ES-I3 (cell line): Measurements from ENCODE around the gene MICALL1.
"Not testable (repeated sequence)": the region's sequence is repeated elsewhere in the genome, so short reads cannot be mapped to it uniquely, and the experiment has no call there.

ENCODE experiments used
- H3K36me3 ChIP-seq: 2 replicates; pipeline ENCODE4 v1.6.1; 2013; ENCODE audit warnings: mild to moderate bottlenecking, low read length, control low read depth, moderate library complexity; ENCODE audit not compliant: insufficient read depth
- H3K4me1 ChIP-seq: 2 replicates; pipeline ENCODE4 v1.6.1; 2013; ENCODE audit warnings: mild to moderate bottlenecking, control low read depth, low read length; ENCODE audit not compliant: insufficient read depth
- H3K9ac ChIP-seq: 2 replicates; pipeline ENCODE4 v1.6.1; 2013; ENCODE audit warnings: low read depth, mild to moderate bottlenecking, low read length, moderate library complexity
- H3K9me3 ChIP-seq: 2 replicates; pipeline ENCODE4 v1.6.1; 2013; ENCODE audit warnings: mild to moderate bottlenecking, low read length, moderate library complexity; ENCODE audit not compliant: control insufficient read depth, insufficient read depth

Gene MICALL1

GRCh38 chr22:37930270-37930951 lies 24.3 kb downstream of the MICALL1 start:
- no peak overlapping the region for H3K9ac ChIP-seq
- no peaks in the 10 kb centered on the region; the same call in 1 of the 2 replicates for H3K36me3 ChIP-seq
- H3K4me1 ChIP-seq: no peaks in the 10 kb centered on the region; the same call in 1 of the 2 replicates
- no peaks in the 10 kb centered on the region for H3K9me3 ChIP-seq

- Histone ChIP-seq H3K9ac (no peak overlapping the region), H3K36me3 (no peaks in the 10 kb centered on the region; the same call in 1 of the 2 replicates), H3K4me1 (no peaks in the 10 kb centered on the region; the same call in 1 of the 2 replicates), H3K9me3 (no peaks in the 10 kb centered on the region)
Measured at GRCh38 chr22:37930952-37931440, 24.9 kb downstream of the MICALL1 start.

DNA sequence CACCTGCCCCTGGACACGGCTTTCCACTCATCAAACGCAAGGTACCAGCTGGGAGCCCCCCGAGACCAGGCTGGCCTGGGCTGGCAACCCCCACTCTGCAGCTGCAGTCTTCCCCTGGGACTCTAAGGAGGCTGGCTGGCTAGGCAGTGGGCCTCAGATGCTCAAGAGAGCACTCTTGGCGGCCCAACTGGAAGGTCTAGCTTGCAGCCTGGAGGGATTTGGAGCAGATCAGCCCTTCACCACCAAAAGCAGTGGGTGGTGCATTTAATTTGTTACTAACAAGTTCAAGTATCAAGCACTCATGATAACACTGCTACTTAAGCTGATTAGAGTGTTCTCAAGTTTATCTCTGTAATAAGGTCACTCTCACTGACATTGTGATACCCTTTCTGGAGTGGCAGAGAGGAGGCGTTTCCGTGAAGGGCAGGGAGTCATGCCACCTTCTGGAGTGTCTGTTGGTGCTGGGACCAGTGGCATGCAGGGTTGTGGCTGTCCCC lies 25.8 kb downstream of the MICALL1 start:
- Histone ChIP-seq H3K36me3 (no peaks in the 10 kb centered on the region; the same call in 1 of the 2 replicates), H3K9ac (no peak overlapping the region)

GRCh38 chr22:37932401-37932800 lies 26.3 kb downstream of the MICALL1 start:
- no peaks in the 10 kb centered on the region; the same call in 1 of the 2 replicates for H3K36me3 ChIP-seq
- no peak overlapping the region for H3K9ac ChIP-seq
- no peaks in the 10 kb centered on the region for H3K9me3 ChIP-seq
- no peaks in the 10 kb centered on the region; the same call in 1 of the 2 replicates for H3K4me1 ChIP-seq

More for the DNA sequence above, 25.8 kb downstream of the MICALL1 start:
- no peaks in the 10 kb centered on the region; the same call in 1 of the 2 replicates for H3K4me1 ChIP-seq
- no peaks in the 10 kb centered on the region for H3K9me3 ChIP-seq

DNA sequence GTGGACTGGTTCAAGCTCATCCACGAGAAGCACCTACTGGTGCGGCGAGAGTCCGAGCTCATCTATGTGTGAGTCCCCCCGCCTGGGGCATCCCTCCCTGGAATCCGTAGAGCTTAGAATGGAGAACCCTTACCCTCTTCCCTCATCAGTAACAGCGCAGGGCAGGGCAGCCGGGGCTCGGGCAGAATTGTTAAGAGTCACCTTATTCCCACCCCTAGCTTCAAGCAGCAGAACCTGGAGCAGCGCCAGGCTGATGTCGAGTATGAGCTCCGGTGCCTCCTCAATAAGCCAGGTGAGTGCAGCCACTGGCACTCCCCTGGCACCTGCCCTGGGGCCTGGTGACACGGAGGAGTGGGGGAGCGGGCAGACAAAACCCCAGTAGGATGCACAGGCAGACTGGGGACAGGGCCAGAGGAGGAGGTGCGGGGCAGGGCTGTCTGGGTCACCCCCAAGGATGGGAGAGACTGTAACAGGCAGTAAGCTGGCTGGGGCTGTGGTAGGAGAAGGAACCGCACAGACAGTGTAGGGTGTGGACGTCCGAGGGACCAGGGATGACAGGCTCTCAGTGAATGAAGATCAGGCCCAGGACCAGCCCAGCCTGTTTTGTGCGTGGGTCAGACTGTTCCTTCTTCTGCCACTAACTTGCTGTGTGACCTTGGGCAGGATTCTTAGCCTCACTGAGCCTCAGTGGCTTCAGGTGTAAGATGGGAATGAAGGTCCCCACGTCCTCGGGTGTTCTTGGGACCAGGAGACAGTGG lies 26.9 kb downstream of the MICALL1 start:
- no peak overlapping the region for H3K9ac ChIP-seq
- H3K36me3 ChIP-seq: no peaks in the 10 kb centered on the region; the same call in 1 of the 2 replicates

DNA sequence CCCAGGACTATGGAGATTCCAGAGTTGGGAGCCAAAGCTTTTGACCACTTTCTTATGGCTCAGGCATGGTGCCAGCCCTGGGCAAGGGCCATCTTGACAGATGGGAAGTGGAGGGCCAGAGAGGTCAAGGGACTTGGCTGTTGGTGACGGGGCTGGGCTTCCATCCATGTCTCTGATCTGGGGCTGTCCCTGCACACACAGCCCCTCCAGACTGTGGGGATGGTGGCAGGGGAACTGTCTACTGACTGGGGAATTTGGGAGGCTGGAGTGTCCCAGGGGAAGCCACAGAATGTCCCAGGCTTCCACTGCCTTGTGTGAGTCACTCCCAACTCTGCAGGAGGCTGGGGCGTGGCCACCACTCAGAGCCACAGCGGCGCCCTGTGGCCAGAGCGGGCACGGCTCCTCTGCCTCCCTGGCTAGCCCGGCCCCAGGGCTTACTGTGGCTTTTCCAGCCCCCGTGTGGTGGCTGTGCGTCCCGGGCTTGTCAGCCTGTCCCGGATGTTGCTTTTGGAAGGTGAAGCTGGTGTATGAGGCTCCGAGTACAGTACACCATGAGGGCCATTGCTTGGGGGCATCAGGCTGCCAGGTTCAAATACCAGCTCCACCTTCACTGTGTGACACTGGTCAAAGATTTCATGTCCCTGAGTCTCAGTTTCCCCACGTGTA lies 27.7 kb downstream of the MICALL1 start:
- no peak overlapping the region for H3K9ac ChIP-seq
- H3K9me3 ChIP-seq: no peaks in the 10 kb centered on the region
- no peaks in the 10 kb centered on the region; the same call in 1 of the 2 replicates for H3K36me3 ChIP-seq
- H3K4me1 ChIP-seq: no peaks in the 10 kb centered on the region; the same call in 1 of the 2 replicates

More for the DNA sequence above, 26.9 kb downstream of the MICALL1 start:
- Histone ChIP-seq H3K4me1 (no peaks in the 10 kb centered on the region; the same call in 1 of the 2 replicates), H3K9me3 (no peaks in the 10 kb centered on the region)

GRCh38 chr22:37940698-37941376 lies 34.7 kb downstream of the MICALL1 start:
- Histone ChIP-seq H3K9ac (no peak overlapping the region), H3K9me3 (no peaks in the 10 kb centered on the region), H3K4me1 (no peaks in the 10 kb centered on the region), H3K36me3 (peaks cover 7% of the 10 kb centered on the region; the same call in 1 of the 2 replicates)

DNA sequence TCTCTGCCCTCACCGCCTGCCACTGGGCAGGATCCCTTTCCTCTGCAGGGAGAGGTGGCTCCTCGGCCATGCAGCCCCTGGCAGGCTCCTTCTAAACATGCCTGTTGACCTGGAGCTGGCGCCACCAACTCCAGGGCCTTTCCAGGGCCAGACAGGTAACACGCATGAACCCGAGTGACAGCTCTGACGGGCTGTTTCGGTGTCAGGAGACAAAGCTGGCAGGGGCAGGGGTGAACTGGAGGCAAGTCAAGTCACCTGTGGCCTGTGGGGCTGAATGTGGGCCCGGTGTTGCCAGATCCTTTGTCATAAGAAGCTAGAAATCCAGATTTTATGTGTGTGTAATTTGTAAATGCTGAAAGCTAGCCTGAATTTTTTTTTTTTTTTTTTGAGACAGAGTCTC lies 36.0 kb downstream of the MICALL1 start:
- H3K4me1 ChIP-seq: no peaks in the 10 kb centered on the region
- no peaks in the 10 kb centered on the region for H3K9me3 ChIP-seq
- no peak overlapping the region for H3K9ac ChIP-seq
- H3K36me3 ChIP-seq: peaks cover 7% of the 10 kb centered on the region; the same call in 1 of the 2 replicates

- Histone ChIP-seq H3K4me1 (no peaks in the 10 kb centered on the region), H3K9ac (no peak overlapping the region), H3K9me3 (no peaks in the 10 kb centered on the region), H3K36me3 (peaks cover 7% of the 10 kb centered on the region; the same call in 1 of the 2 replicates)
Measured at GRCh38 chr22:37943136-37943824, 37.2 kb downstream of the MICALL1 start.

DNA sequence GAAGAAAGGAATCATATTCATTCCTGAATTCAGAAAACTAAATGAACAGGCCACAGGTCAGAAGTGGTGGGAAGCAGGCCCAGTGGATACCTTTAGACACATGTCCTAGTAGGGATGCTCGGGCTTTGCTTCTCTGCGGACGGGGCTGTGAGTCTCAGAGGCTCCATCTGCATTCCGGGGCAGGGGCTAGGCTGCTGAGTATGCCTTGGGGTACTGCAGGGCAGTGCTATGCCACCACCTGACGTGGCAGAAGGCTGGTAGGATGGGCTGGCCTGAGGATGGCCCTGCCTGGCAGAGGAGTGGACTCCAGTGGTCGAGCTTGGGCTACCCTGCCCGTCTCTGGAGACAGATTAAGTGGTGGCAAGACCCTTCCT lies 37.7 kb downstream of the MICALL1 start:
- Histone ChIP-seq H3K36me3 (peaks cover 7% of the 10 kb centered on the region; the same call in 1 of the 2 replicates), H3K9ac (no peak overlapping the region), H3K9me3 (no peaks in the 10 kb centered on the region)

GRCh38 chr22:37944423-37944822 lies 38.3 kb downstream of the MICALL1 start:
- H3K9ac ChIP-seq, H3K36me3 ChIP-seq, H3K4me1 ChIP-seq, H3K9me3 ChIP-seq: not testable (repeated sequence)

More for the DNA sequence above, 37.7 kb downstream of the MICALL1 start:
- H3K4me1 ChIP-seq: no peaks in the 10 kb centered on the region

- not testable (repeated sequence) for H3K4me1 ChIP-seq, H3K36me3 ChIP-seq, H3K9ac ChIP-seq, H3K9me3 ChIP-seq
Measured at GRCh38 chr22:37947142-37947795, 41.2 kb downstream of the MICALL1 start.

DNA sequence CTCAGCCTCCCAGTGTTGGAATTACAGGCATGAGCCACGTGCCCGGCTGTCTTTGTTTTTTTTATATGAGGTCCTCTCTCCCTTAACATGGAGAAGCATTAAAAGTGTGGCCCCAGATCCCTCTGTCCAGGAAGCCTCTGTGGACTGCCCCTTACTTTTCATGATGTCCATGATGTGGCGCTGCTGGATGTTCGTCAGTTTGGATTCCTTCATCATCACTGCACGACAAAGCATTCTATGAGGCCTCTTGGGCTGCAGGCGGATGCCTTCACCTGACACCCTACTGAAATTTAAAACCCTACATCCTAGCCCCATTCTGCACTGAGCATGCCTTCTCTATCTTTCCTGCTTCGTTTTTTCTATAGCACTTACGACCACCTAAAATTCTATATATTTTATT lies 45.2 kb downstream of the MICALL1 start:
- Histone ChIP-seq H3K9ac (no peak overlapping the region), H3K36me3 (no peaks in the 10 kb centered on the region), H3K4me1 (no peaks in the 10 kb centered on the region), H3K9me3 (no peaks in the 10 kb centered on the region)
